GM23338 (cell line): ENCODE results near the gene NAALADL2. TPM values are rescaled to one million over a fixed set of nuclear protein-coding genes. Genes with fewer than 3 reads are reported as not detected.

Experiments
- ATAC-seq: fragments of 200-7000 bp; cut with Tn5 transposase; 3 replicates; pipeline ENCODE4 v1.9.1; 2020
- DNase-seq: peaks from one replicate; pipeline ENCODE4 v3.0.0-alpha.2; 2015; ENCODE audit warnings: low spot score
- H2AFZ ChIP-seq: fragments of 200-600 bp; sonication (generic); 2 replicates; pipeline ENCODE4 v1.8.0; 2016; ENCODE audit warnings: antibody characterized with exemption, mild to moderate bottlenecking, moderate library complexity
- H3F3A ChIP-seq: fragments of 200-600 bp; sonication (generic); replicated peaks from 2 replicates; pipeline ENCODE4 v1.8.0; 2017; ENCODE audit warnings: antibody characterized with exemption, mixed run types, low read depth
- H3K27ac ChIP-seq: fragments of 200-600 bp; sonication (generic); 2 replicates; pipeline ENCODE4 v1.6.1; 2016; ENCODE audit warnings: low read depth
- H3K27me3 ChIP-seq: fragments of 200-600 bp; sonication (generic); 2 replicates; pipeline ENCODE4 v1.8.0; 2016; ENCODE audit warnings: mild to moderate bottlenecking, mixed run types, moderate library complexity; ENCODE audit not compliant: insufficient read depth
- H3K36me3 ChIP-seq: fragments of 200-600 bp; sonication (generic); 2 replicates; pipeline ENCODE4 v1.8.0; 2016; ENCODE audit warnings: mild to moderate bottlenecking; ENCODE audit not compliant: insufficient read depth
- H3K4me1 ChIP-seq: fragments of 200-600 bp; sonication (generic); 2 replicates; pipeline ENCODE4 v1.8.0; 2016; ENCODE audit warnings: mild to moderate bottlenecking, moderate library complexity; ENCODE audit not compliant: insufficient read depth
- H3K4me2 ChIP-seq: fragments of 200-600 bp; sonication (generic); 2 replicates; pipeline ENCODE4 v1.7.1; 2017; ENCODE audit warnings: mixed run types
- H3K4me3 ChIP-seq: fragments of 200-600 bp; sonication (generic); 2 replicates; pipeline ENCODE4 v1.6.1; 2016; ENCODE audit warnings: mixed run types
- H3K79me2 ChIP-seq: fragments of 200-600 bp; sonication (generic); replicated peaks from 2 replicates; pipeline ENCODE4 v1.8.0; 2017; ENCODE audit warnings: mild to moderate bottlenecking; ENCODE audit not compliant: insufficient read depth
- H3K9me2 ChIP-seq: fragments of 200-600 bp; sonication (generic); 2 replicates; pipeline ENCODE4 v1.8.0; 2017; ENCODE audit not compliant: insufficient read depth
- H4K20me1 ChIP-seq: fragments of 200-600 bp; sonication (generic); replicated peaks from 2 replicates; pipeline ENCODE4 v1.8.0; 2017; ENCODE audit warnings: mild to moderate bottlenecking; ENCODE audit not compliant: insufficient read depth
- H3K27ac Mint-ChIP-seq: 2 replicates; pipeline ENCODE4 v1.8.0; 2020; ENCODE audit warnings: inconsistent platforms, mild to moderate bottlenecking, moderate library complexity, mixed read lengths
- H3K27me3 Mint-ChIP-seq: 3 replicates; pipeline ENCODE4 v1.8.0; 2022; ENCODE audit warnings: low read depth, mild to moderate bottlenecking, moderate library complexity, mixed read lengths, inconsistent platforms; ENCODE audit not compliant: insufficient read depth, poor library complexity
- H3K36me3 Mint-ChIP-seq: 3 replicates; pipeline ENCODE4 v1.8.0; 2021; ENCODE audit warnings: low read depth, mild to moderate bottlenecking, inconsistent platforms, moderate library complexity, mixed read lengths
- H3K4me1 Mint-ChIP-seq: 3 replicates; pipeline ENCODE4 v1.8.0; 2020; ENCODE audit warnings: mild to moderate bottlenecking, inconsistent platforms, mixed read lengths
- H3K4me3 Mint-ChIP-seq: 3 replicates; pipeline ENCODE4 v1.8.0; 2021; ENCODE audit warnings: moderate library complexity, mild to moderate bottlenecking, inconsistent platforms, mixed read lengths
- H3K9me3 Mint-ChIP-seq: 3 replicates; pipeline ENCODE4 v1.8.0; 2020; ENCODE audit warnings: moderate library complexity, mild to moderate bottlenecking, inconsistent platforms, mixed read lengths
- CREB1 ChIP-seq: fragments of 250-450 bp; sonication (Bioruptor Pico); IDR thresholded peaks from 2 replicates; pipeline ENCODE4 v1.5.0; 2020; ENCODE audit warnings: low read depth, mild to moderate bottlenecking, moderate library complexity
- EZH2 ChIP-seq: fragments of 200-600 bp; sonication (generic); IDR thresholded peaks from one replicate; pipeline ENCODE4 v1.8.0; 2017; ENCODE audit warnings: antibody characterized with exemption, mild to moderate bottlenecking, low read depth; ENCODE audit not compliant: unreplicated experiment
- JUNB ChIP-seq: IDR thresholded peaks from one replicate; pipeline ENCODE4 v1.6.1; 2016; ENCODE audit warnings: antibody characterized with exemption; ENCODE audit not compliant: unreplicated experiment
- NANOG ChIP-seq: IDR thresholded peaks from 2 replicates; pipeline ENCODE4 v1.6.1; 2016; ENCODE audit warnings: antibody characterized with exemption, borderline replicate concordance
- POLR2AphosphoS5 ChIP-seq: IDR thresholded peaks from 2 replicates; pipeline ENCODE4 v1.6.1; 2016; ENCODE audit warnings: antibody characterized with exemption, low read depth
- ZNF114 ChIP-seq: fragments of 250-450 bp; sonication (Bioruptor Pico); IDR thresholded peaks from 2 replicates; pipeline ENCODE4 v1.5.0; 2020; ENCODE audit warnings: mild to moderate bottlenecking, moderate library complexity
- polyA plus RNA-seq: library from polyadenylated mRNA; unstranded; fragments of >200 nt; fragmentation: Nextera tagmentation; extraction: Ambion mirVana; gene quantifications from 2 replicates; pipeline ENCODE4 v1.2.1, GENCODE V29; 2016
- total RNA-seq: library from RNA; depleted of rRNA; stranded (reverse); fragments of >200 nt; shearing (Covaris generic); gene quantifications from 2 replicates; pipeline ENCODE4 v1.2.3, GENCODE V29; 2014
- TF ChIP-seq, protein P1 (sequence below): fragments of 250-450 bp; sonication (Bioruptor Pico); IDR thresholded peaks from 2 replicates; pipeline ENCODE4 v1.5.0; 2020; ENCODE audit warnings: mild to moderate bottlenecking, moderate library complexity
- TF ChIP-seq, protein P2 (sequence below): IDR thresholded peaks from one replicate; pipeline ENCODE4 v1.6.1; 2018; ENCODE audit warnings: antibody characterized with exemption; ENCODE audit not compliant: unreplicated experiment
- TF ChIP-seq, protein P3 (sequence below): IDR thresholded peaks from 2 replicates; pipeline ENCODE4 v1.6.1; 2016; ENCODE audit warnings: antibody characterized with exemption
- TF ChIP-seq, protein P4 (sequence below), 2 experiments: fragments of 200-600 bp in 1 of 2; sonication (generic) in 1 of 2; conservative IDR thresholded peaks; 2 replicates each; pipeline versions ENCODE4 v1.5.1 to v1.6.1; 2016 to 2017; ENCODE audit warnings: antibody characterized with exemption in 2 of 2, low read depth in 2 of 2, mild to moderate bottlenecking in 2 of 2, moderate library complexity in 1 of 2

Gene NAALADL2
- total and polyA plus RNA-seq, 2 experiments from 2014 or later: 1.6 to 2.6 TPM

DNA sequence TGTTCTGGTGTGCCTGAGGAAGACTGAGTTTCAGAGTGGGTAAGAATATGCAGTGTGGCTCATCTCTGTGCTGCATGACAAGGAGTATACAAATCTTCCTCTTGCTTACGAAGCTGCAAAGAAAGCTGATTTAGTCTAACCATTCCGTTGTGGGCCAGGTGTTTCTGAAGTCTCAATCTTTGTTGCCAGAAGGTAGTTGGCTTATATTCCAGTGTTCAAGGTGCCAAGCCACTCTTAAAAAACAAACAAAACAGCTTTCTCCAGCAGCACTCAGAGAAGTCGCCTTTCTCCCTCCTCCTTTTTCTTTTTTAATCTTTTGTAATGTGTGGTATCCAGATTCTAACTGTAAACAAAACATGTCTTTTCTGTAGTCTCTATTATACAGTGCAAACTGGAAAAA, 872.4 kb downstream of the NAALADL2 start (continued):
- TF ChIP-seq, protein P1, sequence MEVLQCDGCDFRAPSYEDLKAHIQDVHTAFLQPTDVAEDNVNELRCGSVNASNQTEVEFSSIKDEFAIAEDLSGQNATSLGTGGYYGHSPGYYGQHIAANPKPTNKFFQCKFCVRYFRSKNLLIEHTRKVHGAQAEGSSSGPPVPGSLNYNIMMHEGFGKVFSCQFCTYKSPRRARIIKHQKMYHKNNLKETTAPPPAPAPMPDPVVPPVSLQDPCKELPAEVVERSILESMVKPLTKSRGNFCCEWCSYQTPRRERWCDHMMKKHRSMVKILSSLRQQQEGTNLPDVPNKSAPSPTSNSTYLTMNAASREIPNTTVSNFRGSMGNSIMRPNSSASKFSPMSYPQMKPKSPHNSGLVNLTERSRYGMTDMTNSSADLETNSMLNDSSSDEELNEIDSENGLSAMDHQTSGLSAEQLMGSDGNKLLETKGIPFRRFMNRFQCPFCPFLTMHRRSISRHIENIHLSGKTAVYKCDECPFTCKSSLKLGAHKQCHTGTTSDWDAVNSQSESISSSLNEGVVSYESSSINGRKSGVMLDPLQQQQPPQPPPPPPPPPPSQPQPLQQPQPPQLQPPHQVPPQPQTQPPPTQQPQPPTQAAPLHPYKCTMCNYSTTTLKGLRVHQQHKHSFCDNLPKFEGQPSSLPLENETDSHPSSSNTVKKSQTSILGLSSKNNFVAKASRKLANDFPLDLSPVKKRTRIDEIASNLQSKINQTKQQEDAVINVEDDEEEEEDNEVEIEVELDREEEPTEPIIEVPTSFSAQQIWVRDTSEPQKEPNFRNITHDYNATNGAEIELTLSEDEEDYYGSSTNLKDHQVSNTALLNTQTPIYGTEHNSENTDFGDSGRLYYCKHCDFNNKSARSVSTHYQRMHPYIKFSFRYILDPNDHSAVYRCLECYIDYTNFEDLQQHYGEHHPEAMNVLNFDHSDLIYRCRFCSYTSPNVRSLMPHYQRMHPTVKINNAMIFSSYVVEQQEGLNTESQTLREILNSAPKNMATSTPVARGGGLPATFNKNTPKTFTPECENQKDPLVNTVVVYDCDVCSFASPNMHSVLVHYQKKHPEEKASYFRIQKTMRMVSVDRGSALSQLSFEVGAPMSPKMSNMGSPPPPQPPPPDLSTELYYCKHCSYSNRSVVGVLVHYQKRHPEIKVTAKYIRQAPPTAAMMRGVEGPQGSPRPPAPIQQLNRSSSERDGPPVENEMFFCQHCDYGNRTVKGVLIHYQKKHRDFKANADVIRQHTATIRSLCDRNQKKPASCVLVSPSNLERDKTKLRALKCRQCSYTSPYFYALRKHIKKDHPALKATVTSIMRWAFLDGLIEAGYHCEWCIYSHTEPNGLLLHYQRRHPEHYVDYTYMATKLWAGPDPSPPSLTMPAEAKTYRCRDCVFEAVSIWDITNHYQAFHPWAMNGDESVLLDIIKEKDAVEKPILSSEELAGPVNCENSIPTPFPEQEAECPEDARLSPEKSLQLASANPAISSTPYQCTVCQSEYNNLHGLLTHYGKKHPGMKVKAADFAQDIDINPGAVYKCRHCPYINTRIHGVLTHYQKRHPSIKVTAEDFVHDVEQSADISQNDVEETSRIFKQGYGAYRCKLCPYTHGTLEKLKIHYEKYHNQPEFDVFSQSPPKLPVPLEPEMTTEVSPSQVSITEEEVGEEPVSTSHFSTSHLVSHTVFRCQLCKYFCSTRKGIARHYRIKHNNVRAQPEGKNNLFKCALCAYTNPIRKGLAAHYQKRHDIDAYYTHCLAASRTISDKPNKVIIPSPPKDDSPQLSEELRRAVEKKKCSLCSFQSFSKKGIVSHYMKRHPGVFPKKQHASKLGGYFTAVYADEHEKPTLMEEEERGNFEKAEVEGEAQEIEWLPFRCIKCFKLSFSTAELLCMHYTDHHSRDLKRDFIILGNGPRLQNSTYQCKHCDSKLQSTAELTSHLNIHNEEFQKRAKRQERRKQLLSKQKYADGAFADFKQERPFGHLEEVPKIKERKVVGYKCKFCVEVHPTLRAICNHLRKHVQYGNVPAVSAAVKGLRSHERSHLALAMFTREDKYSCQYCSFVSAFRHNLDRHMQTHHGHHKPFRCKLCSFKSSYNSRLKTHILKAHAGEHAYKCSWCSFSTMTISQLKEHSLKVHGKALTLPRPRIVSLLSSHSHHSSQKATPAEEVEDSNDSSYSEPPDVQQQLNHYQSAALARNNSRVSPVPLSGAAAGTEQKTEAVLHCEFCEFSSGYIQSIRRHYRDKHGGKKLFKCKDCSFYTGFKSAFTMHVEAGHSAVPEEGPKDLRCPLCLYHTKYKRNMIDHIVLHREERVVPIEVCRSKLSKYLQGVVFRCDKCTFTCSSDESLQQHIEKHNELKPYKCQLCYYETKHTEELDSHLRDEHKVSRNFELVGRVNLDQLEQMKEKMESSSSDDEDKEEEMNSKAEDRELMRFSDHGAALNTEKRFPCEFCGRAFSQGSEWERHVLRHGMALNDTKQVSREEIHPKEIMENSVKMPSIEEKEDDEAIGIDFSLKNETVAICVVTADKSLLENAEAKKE (CRISPR knock-in tag): no peak

DNA sequence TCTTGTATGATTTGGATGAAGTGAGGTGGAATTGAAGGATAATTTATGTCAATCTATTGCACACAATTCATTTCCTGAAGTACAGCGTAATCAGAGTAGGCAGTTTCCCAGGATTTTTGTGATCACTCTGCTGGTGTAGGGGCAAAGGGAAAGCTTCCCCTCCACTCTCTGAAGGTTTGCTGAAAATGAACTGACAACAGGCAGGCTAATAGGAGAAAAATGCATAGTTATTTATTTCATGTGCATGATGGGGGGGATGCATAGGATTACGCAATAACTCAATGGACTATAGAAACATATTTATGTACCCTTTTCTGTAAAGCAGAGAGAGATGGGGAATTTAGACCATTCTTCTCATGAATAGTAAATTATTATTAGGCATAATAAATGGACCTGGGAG, 872.9 kb downstream of the NAALADL2 start:
- Histone ChIP-seq H3K4me1 (no peaks in the 10 kb centered on the region), H3K27me3 (no peaks in the 10 kb centered on the region), H4K20me1 (no peaks in the 10 kb centered on the region), H3K4me2 (no peak overlapping the region), H3K79me2 (no peaks in the 10 kb centered on the region), H3K27ac (no peak overlapping the region), H3F3A (no peaks in the 10 kb centered on the region), H3K4me3 (no peak overlapping the region), H3K36me3 (peaks cover 7% of the 10 kb centered on the region; the same call in 1 of the 2 replicates), H2AFZ (no peak overlapping the region), H3K9me2 (no peaks in the 10 kb centered on the region)
- H3K9me3 Mint-ChIP-seq: peaks cover 25% of the 10 kb centered on the region
- DNase-seq (no peak), ATAC-seq (no peak)
- peaks cover 19% of the 10 kb centered on the region for H3K36me3 Mint-ChIP-seq
- H3K4me3 Mint-ChIP-seq: no peak overlapping the region
- no peaks in the 10 kb centered on the region for H3K27me3 Mint-ChIP-seq
- H3K27ac Mint-ChIP-seq: no peak overlapping the region
- peaks cover 6% of the 10 kb centered on the region; the same call in 1 of the 3 replicates for H3K4me1 Mint-ChIP-seq
- TF ChIP-seq, protein P2, sequence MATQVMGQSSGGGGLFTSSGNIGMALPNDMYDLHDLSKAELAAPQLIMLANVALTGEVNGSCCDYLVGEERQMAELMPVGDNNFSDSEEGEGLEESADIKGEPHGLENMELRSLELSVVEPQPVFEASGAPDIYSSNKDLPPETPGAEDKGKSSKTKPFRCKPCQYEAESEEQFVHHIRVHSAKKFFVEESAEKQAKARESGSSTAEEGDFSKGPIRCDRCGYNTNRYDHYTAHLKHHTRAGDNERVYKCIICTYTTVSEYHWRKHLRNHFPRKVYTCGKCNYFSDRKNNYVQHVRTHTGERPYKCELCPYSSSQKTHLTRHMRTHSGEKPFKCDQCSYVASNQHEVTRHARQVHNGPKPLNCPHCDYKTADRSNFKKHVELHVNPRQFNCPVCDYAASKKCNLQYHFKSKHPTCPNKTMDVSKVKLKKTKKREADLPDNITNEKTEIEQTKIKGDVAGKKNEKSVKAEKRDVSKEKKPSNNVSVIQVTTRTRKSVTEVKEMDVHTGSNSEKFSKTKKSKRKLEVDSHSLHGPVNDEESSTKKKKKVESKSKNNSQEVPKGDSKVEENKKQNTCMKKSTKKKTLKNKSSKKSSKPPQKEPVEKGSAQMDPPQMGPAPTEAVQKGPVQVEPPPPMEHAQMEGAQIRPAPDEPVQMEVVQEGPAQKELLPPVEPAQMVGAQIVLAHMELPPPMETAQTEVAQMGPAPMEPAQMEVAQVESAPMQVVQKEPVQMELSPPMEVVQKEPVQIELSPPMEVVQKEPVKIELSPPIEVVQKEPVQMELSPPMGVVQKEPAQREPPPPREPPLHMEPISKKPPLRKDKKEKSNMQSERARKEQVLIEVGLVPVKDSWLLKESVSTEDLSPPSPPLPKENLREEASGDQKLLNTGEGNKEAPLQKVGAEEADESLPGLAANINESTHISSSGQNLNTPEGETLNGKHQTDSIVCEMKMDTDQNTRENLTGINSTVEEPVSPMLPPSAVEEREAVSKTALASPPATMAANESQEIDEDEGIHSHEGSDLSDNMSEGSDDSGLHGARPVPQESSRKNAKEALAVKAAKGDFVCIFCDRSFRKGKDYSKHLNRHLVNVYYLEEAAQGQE: no peak
- no peak for TF ChIP-seq CREB1 (CRISPR knock-in tag)
- TF ChIP-seq, protein P3, sequence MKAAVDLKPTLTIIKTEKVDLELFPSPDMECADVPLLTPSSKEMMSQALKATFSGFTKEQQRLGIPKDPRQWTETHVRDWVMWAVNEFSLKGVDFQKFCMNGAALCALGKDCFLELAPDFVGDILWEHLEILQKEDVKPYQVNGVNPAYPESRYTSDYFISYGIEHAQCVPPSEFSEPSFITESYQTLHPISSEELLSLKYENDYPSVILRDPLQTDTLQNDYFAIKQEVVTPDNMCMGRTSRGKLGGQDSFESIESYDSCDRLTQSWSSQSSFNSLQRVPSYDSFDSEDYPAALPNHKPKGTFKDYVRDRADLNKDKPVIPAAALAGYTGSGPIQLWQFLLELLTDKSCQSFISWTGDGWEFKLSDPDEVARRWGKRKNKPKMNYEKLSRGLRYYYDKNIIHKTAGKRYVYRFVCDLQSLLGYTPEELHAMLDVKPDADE: no peak
- TF ChIP-seq NANOG: no peak
- no peak for TF ChIP-seq EZH2
- TF ChIP-seq, protein P4, sequence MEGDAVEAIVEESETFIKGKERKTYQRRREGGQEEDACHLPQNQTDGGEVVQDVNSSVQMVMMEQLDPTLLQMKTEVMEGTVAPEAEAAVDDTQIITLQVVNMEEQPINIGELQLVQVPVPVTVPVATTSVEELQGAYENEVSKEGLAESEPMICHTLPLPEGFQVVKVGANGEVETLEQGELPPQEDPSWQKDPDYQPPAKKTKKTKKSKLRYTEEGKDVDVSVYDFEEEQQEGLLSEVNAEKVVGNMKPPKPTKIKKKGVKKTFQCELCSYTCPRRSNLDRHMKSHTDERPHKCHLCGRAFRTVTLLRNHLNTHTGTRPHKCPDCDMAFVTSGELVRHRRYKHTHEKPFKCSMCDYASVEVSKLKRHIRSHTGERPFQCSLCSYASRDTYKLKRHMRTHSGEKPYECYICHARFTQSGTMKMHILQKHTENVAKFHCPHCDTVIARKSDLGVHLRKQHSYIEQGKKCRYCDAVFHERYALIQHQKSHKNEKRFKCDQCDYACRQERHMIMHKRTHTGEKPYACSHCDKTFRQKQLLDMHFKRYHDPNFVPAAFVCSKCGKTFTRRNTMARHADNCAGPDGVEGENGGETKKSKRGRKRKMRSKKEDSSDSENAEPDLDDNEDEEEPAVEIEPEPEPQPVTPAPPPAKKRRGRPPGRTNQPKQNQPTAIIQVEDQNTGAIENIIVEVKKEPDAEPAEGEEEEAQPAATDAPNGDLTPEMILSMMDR (conservative IDR thresholded peaks at IDR 0.05; ENCODE audit: low read depth in 2 of 2): no peak
- no peak for TF ChIP-seq ZNF114 (CRISPR knock-in tag)
- no peak for TF ChIP-seq JUNB
- no peak for TF ChIP-seq POLR2AphosphoS5
